ENCODE measurements around the gene ZBTB7C. TPM values are rescaled to one million over a fixed set of nuclear protein-coding genes. Genes with fewer than 3 reads are reported as not detected.

Gene ZBTB7C
- total RNA-seq, 1 experiment from 2014 or later, result 0.32 TPM

- intact Hi-C loops (cut with micrococcal nuclease; ENCODE audit: unreplicated experiment), result no loop called here
- Histone ChIP-seq H3K27me3 (replicated peaks; ENCODE audit: insufficient read depth, low read depth, low read length, poor library complexity) (no peaks in the 10 kb centered on the region), H3K9me3 (ENCODE audit: low read depth, low read length, poor library complexity, severe bottlenecking) (no peaks in the 10 kb centered on the region), H3K4me3 (ENCODE audit: low read depth, low read length, poor library complexity, severe bottlenecking) (no peak overlapping the region), H3K36me3 (ENCODE audit: insufficient read depth, low read length, poor library complexity, severe bottlenecking) (no peaks in the 10 kb centered on the region), H3K27ac (ENCODE audit: low read depth, low read length, poor library complexity, severe bottlenecking) (no peak overlapping the region), H3K4me1 (ENCODE audit: insufficient read depth, low read length, poor library complexity, severe bottlenecking) (no peaks in the 10 kb centered on the region)
- ChIA-PET CTCF (no interaction called here), POLR2A (ENCODE audit: low non-redundant PET) (no interaction called here)
- no peak for DNase-seq (ENCODE audit: low spot score)
- no TSS peak for BruUV-seq (replicated peaks)
- TF ChIP-seq EZH2 (IDR thresholded peaks at IDR 0.05; ENCODE audit: borderline replicate concordance, low read depth, low read length, poor library complexity, severe bottlenecking) (no peak), CTCF (conservative IDR thresholded peaks at IDR 0.05; ENCODE audit: low read depth, low read length) (no peak)
These were observed 41.6 kb downstream of the ZBTB7C start for GRCh38 chr18:48367557-48367956.

DNA sequence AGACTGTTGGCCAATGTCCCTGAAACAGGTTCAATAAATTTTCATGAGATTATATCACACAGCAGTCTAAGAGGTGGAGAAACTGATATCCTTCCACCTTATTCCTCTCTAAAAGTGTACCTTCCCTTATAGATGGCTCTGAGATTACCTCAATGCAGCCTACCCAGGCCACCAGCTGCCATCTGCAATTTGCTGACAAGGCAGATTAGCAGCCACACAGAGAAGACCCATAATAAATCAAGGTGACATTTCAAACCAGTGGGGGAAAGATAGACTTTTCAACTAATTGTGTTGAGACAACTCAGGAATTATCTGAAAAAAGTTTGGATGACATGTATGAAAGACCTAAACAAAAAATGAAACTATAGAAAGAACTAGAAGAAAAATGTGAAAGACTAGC, 43.2 kb downstream of the ZBTB7C start:
- TF ChIP-seq CTCF (conservative IDR thresholded peaks at IDR 0.05; ENCODE audit: low read depth, low read length) (no peak), EZH2 (IDR thresholded peaks at IDR 0.05; ENCODE audit: borderline replicate concordance, low read depth, low read length, poor library complexity, severe bottlenecking) (no peak)
- DNase-seq (ENCODE audit: low spot score), result no peak
- CTCF ChIA-PET, result no interaction called here
- H3K4me1 ChIP-seq (ENCODE audit: insufficient read depth, low read length, poor library complexity, severe bottlenecking), result no peaks in the 10 kb centered on the region
- H3K4me3 ChIP-seq (ENCODE audit: low read depth, low read length, poor library complexity, severe bottlenecking), result no peak overlapping the region
- intact Hi-C loops (cut with micrococcal nuclease; ENCODE audit: unreplicated experiment), result no loop called here
- no peaks in the 10 kb centered on the region for H3K9me3 ChIP-seq (ENCODE audit: low read depth, low read length, poor library complexity, severe bottlenecking)
- H3K27ac ChIP-seq (ENCODE audit: low read depth, low read length, poor library complexity, severe bottlenecking), result no peak overlapping the region
- POLR2A ChIA-PET (ENCODE audit: low non-redundant PET), result no interaction called here
- H3K27me3 ChIP-seq (replicated peaks; ENCODE audit: insufficient read depth, low read depth, low read length, poor library complexity), result no peaks in the 10 kb centered on the region
- no TSS peak for BruUV-seq (replicated peaks)
- H3K36me3 ChIP-seq (ENCODE audit: insufficient read depth, low read length, poor library complexity, severe bottlenecking), result no peaks in the 10 kb centered on the region

DNA sequence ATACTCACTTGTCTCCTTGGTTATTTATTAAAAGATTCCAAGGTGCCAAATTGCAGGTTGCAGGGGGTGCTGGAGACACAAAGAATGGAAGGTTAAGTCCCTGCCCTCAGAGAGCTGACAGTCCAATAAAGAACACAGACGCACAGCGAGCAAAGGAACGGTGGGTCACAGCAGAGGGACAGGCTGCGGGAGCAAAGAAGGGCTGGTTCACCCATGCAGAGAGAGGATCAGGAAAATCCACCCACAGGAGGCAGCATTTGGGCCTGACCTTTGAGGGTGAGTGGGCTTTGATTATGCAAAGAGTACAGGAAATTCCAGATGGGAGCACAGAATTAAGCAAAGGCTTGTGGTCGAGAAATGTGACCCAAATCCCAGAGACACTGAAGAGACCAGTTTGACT, 45.0 kb downstream of the ZBTB7C start:
- Histone ChIP-seq H3K27me3 (replicated peaks; ENCODE audit: insufficient read depth, low read depth, low read length, poor library complexity) (no peaks in the 10 kb centered on the region), H3K9me3 (ENCODE audit: low read depth, low read length, poor library complexity, severe bottlenecking) (no peaks in the 10 kb centered on the region), H3K36me3 (ENCODE audit: insufficient read depth, low read length, poor library complexity, severe bottlenecking) (no peaks in the 10 kb centered on the region), H3K27ac (ENCODE audit: low read depth, low read length, poor library complexity, severe bottlenecking) (no peak overlapping the region), H3K4me1 (ENCODE audit: insufficient read depth, low read length, poor library complexity, severe bottlenecking) (no peaks in the 10 kb centered on the region), H3K4me3 (ENCODE audit: low read depth, low read length, poor library complexity, severe bottlenecking) (no peak overlapping the region)
- intact Hi-C loops (cut with micrococcal nuclease; ENCODE audit: unreplicated experiment), result no loop called here
- ChIA-PET CTCF (interaction anchor here (0.7 kb wide), 1 partner anchor 314 kb away, joined by 4 read pairs; no protein-coding TSS in a partner anchor), POLR2A (ENCODE audit: low non-redundant PET) (no interaction called here)
- DNase-seq (ENCODE audit: low spot score), result no peak
- no TSS peak for BruUV-seq (replicated peaks)
- TF ChIP-seq CTCF (conservative IDR thresholded peaks at IDR 0.05; ENCODE audit: low read depth, low read length) (no peak), EZH2 (IDR thresholded peaks at IDR 0.05; ENCODE audit: borderline replicate concordance, low read depth, low read length, poor library complexity, severe bottlenecking) (no peak)
